SK-N-SH (cell line): ENCODE results near the gene INTS12. TPM values are rescaled to one million over a fixed set of nuclear protein-coding genes. Genes with fewer than 3 reads are reported as not detected.

ENCODE experiments used
- CTCF ChIA-PET: fragments of 300-600, 350-600 bp; formaldehyde crosslinking; extraction: SDS; loops from one replicate; lab custom pipeline; 2021; lab: Yijun Ruan, JAX
- POLR2A ChIA-PET: fragments of 350-600 bp; sonication (Branson Sonifier 250); formaldehyde crosslinking; extraction: SDS; loops from one replicate; lab custom pipeline; 2020; ENCODE audit warnings: antibody characterized with exemption, inconsistent platforms; lab: Yijun Ruan, JAX
- DNase-seq: peaks from one replicate; pipeline ENCODE4 v3.0.0; 2012
- H2AFZ ChIP-seq: fragments of 200-600 bp; sonication (generic); 2 replicates; pipeline ENCODE4 v1.8.1; 2016; ENCODE audit warnings: antibody characterized with exemption, mild to moderate bottlenecking, low read depth
- H3F3A ChIP-seq: fragments of 200-600 bp; sonication (generic); replicated peaks from 2 replicates; pipeline ENCODE3; 2016; ENCODE audit warnings: antibody characterized with exemption, mild to moderate bottlenecking; ENCODE audit not compliant: insufficient read depth
- H3K27ac ChIP-seq, 2 experiments: fragments of 200-500 bp in 1 of 2; fragments of 200-600 bp in 1 of 2; sonication (Bioruptor generic) in 1 of 2; sonication (generic), shearing (Covaris generic) in 1 of 2; 2 replicates each; pipeline versions ENCODE4 v1.5.1 to v1.6.1; 2014 to 2016; ENCODE audit warnings: low read depth in 2 of 2, inconsistent platforms in 1 of 2, low read length in 1 of 2, mild to moderate bottlenecking in 1 of 2, mixed read lengths in 1 of 2
- H3K27me3 ChIP-seq: fragments of 200-600 bp; sonication (generic), shearing (Covaris generic); 2 replicates; pipeline ENCODE4 v1.6.1; 2016; ENCODE audit warnings: mixed run types; ENCODE audit not compliant: insufficient read depth
- H3K36me3 ChIP-seq, 2 experiments: fragments of 200-500 bp in 1 of 2; fragments of 200-600 bp in 1 of 2; sonication (Bioruptor generic) in 1 of 2; sonication (generic) in 1 of 2; replicated peaks in 1 of 2; 2 replicates each; pipeline versions ENCODE3 to v1.5.1; 2014 to 2016; ENCODE audit warnings: low read length in 1 of 2, mild to moderate bottlenecking in 1 of 2; ENCODE audit not compliant: insufficient read depth in 2 of 2, control insufficient read depth in 1 of 2
- H3K4me1 ChIP-seq, 2 experiments: fragments of 200-500 bp in 1 of 2; fragments of 200-600 bp in 1 of 2; sonication (Bioruptor generic) in 1 of 2; sonication (generic), shearing (Covaris generic) in 1 of 2; 2 replicates each; pipeline versions ENCODE4 v1.5.1 to v1.6.1; 2014 to 2016; ENCODE audit warnings: low read depth in 1 of 2, low read length in 1 of 2, mixed run types in 1 of 2; ENCODE audit not compliant: insufficient read depth in 2 of 2, control insufficient read depth in 1 of 2
- H3K4me2 ChIP-seq: fragments of 200-600 bp; sonication (generic), shearing (Covaris generic); 2 replicates; pipeline ENCODE4 v1.6.1; 2017; ENCODE audit warnings: mixed run types
- H3K4me3 ChIP-seq, 2 experiments: fragments of 200-500 bp in 1 of 2; fragments of 200-600 bp in 1 of 2; sonication (Bioruptor generic) in 1 of 2; sonication (generic), shearing (Covaris generic) in 1 of 2; 2 replicates each; pipeline versions ENCODE4 v1.5.1 to v1.8.1; 2014 to 2016; ENCODE audit warnings: low read depth in 2 of 2, inconsistent platforms in 1 of 2, low read length in 1 of 2, mild to moderate bottlenecking in 1 of 2, mixed read lengths in 1 of 2, moderate library complexity in 1 of 2
- H3K79me2 ChIP-seq: fragments of 200-600 bp; sonication (generic); 2 replicates; pipeline ENCODE4 v1.8.1; 2017; ENCODE audit warnings: mild to moderate bottlenecking; ENCODE audit not compliant: insufficient read depth
- H3K9ac ChIP-seq: fragments of 200-600 bp; sonication (generic); 2 replicates; pipeline ENCODE4 v1.6.1; 2017; ENCODE audit warnings: mixed run types
- H3K9me2 ChIP-seq: fragments of 200-600 bp; sonication (generic); 2 replicates; pipeline ENCODE4 v1.6.1; 2017; ENCODE audit warnings: mixed run types
- H3K9me3 ChIP-seq: fragments of 200-600 bp; sonication (generic); 2 replicates; pipeline ENCODE4 v1.6.1; 2017; ENCODE audit warnings: mixed run types, mild to moderate bottlenecking, moderate library complexity
- H4K20me1 ChIP-seq: fragments of 200-600 bp; sonication (generic); 2 replicates; pipeline ENCODE4 v1.6.1; 2017; ENCODE audit warnings: mild to moderate bottlenecking, mixed run types; ENCODE audit not compliant: insufficient read depth
- EZH2phosphoT487 ChIP-seq: fragments of 200-600 bp; sonication (generic); IDR thresholded peaks from 2 replicates; pipeline ENCODE4 v1.6.1; 2017; ENCODE audit warnings: low read depth, mixed run types, mild to moderate bottlenecking, antibody characterized with exemption, moderate library complexity, borderline replicate concordance
- FOXJ3 ChIP-seq: sonication (generic); formaldehyde crosslinking; IDR thresholded peaks from 2 replicates; pipeline ENCODE4 v1.5.1; 2020; ENCODE audit warnings: mild to moderate bottlenecking, missing genetic modification reagents
- GABPA ChIP-seq: IDR thresholded peaks from 2 replicates; pipeline ENCODE4 v1.4.0; 2012; ENCODE audit warnings: low read depth, mild to moderate bottlenecking
- GATA2 ChIP-seq: sonication (generic); formaldehyde crosslinking; IDR thresholded peaks from 2 replicates; pipeline ENCODE4 v1.5.0; 2020; ENCODE audit warnings: mild to moderate bottlenecking, missing genetic modification reagents
- NFIC ChIP-seq: IDR thresholded peaks from 2 replicates; pipeline ENCODE4 v1.4.0; 2012; ENCODE audit warnings: borderline replicate concordance
- NRF1 ChIP-seq: IDR thresholded peaks from 2 replicates; pipeline ENCODE4 v1.6.1; 2012; ENCODE audit warnings: low read depth, mild to moderate bottlenecking, low read length
- REST ChIP-seq: IDR thresholded peaks from 2 replicates; pipeline ENCODE4 v1.6.1; 2012; ENCODE audit warnings: mild to moderate bottlenecking, low read depth, low read length, moderate library complexity
- RFX5 ChIP-seq: IDR thresholded peaks from 2 replicates; pipeline ENCODE4 v1.6.1; 2012; ENCODE audit warnings: mild to moderate bottlenecking, improper control_type of control experiment, low read length
- TEAD4 ChIP-seq: IDR thresholded peaks from 2 replicates; pipeline ENCODE4 v1.4.0; 2012; ENCODE audit warnings: mild to moderate bottlenecking, borderline replicate concordance; ENCODE audit not compliant: insufficient read depth
- USF1 ChIP-seq: IDR thresholded peaks from 2 replicates; pipeline ENCODE4 v1.4.0; 2012; ENCODE audit warnings: low read depth, borderline replicate concordance
- WGBS: methylation state at CpG from one replicate; pipeline ENCODE4 v1.1.6; 2017; ENCODE audit warnings: low lambda C conversion rate; 5-methylcytosine and 5-hydroxymethylcytosine counted together
- polyA plus RNA-seq, 3 experiments: library from polyadenylated mRNA; depleted of rRNA; stranded (reverse); fragments of >200 nt; gene quantifications; 2 replicates each; pipeline ENCODE4 v1.2.3, GENCODE V29; 2012
- TF ChIP-seq, protein P1 (sequence below): fragments of 150-350 bp; IDR thresholded peaks from 2 replicates; pipeline ENCODE4 v1.6.1; 2017; ENCODE audit warnings: antibody characterized with exemption, low read length, low read depth, borderline replicate concordance

Gene INTS12
- polyA plus RNA-seq, 1 of the 3 experiments (the other 2 are of a cell fraction) = 25.1 TPM

GRCh38 chr4:105641845-105642244 lies 66.6 kb downstream of the INTS12 start:
- TF ChIP-seq NRF1 = no peak
- no peak for TF ChIP-seq RFX5
- no peak for TF ChIP-seq REST
- no peak for TF ChIP-seq USF1
- no peak for TF ChIP-seq EZH2phosphoT487
- TF ChIP-seq GABPA = no peak
- TF ChIP-seq FOXJ3 (CRISPR knock-in tag) = no peak
- TF ChIP-seq GATA2 (CRISPR knock-in tag) = no peak
- no peak for TF ChIP-seq TEAD4
- TF ChIP-seq NFIC = no peak
- TF ChIP-seq, protein P1, sequence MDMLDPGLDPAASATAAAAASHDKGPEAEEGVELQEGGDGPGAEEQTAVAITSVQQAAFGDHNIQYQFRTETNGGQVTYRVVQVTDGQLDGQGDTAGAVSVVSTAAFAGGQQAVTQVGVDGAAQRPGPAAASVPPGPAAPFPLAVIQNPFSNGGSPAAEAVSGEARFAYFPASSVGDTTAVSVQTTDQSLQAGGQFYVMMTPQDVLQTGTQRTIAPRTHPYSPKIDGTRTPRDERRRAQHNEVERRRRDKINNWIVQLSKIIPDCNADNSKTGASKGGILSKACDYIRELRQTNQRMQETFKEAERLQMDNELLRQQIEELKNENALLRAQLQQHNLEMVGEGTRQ = no peak

More at GRCh38 chr4:105641845-105642244, 66.6 kb downstream of the INTS12 start:
- Histone ChIP-seq H3K27me3 (no peaks in the 10 kb centered on the region), H3K4me3 (no peak overlapping the region), H2AFZ (0 out of 2 replicates have a peak overlapping the region, but pooled peaks have one; percentile 36), H3F3A (no peaks in the 10 kb centered on the region), H3K36me3 (no peaks in the 10 kb centered on the region), H3K9me2 (no peaks in the 10 kb centered on the region), H3K9ac (no peak overlapping the region), H4K20me1 (no peaks in the 10 kb centered on the region), H3K9me3 (no peaks in the 10 kb centered on the region), H3K4me2 (no peak overlapping the region), H3K27ac (no peak overlapping the region), H3K79me2 (no peaks in the 10 kb centered on the region), H3K4me1 (peaks cover 0 to 4% of the 10 kb centered on the region in 2 experiments; a peak in 3 of 4 replicates)
- WGBS = 73% methylated on average over 4 of the region's 4 CpGs
- ChIA-PET POLR2A (no interaction called here), CTCF (no interaction called here)
- DNase-seq = no peak
